ENCODE measurements around the gene SRMS. TPM values are rescaled to one million over a fixed set of nuclear protein-coding genes. Genes with fewer than 3 reads are reported as not detected.

SRMS gene
- total and polyA plus RNA-seq, 2 donors (not counting 1 experiment from before 2014, with no cell fraction given) = 0.17 to 0.54 TPM

- DNase-seq (peak; percentile 92), ATAC-seq (ENCODE audit: low read depth) (peak; percentile 81)
- H3K9me3 ChIP-seq (ENCODE audit: control extremely low read depth in 1 of 3, control insufficient read depth in 2 of 3, insufficient read depth in 1 of 3, low read length in 2 of 3) = peaks cover 0 to 16% (median 4%) of the 10 kb centered on the region in 3 donors
- H3K27me3 ChIP-seq (replicated peaks in 1 of 4; ENCODE audit: control extremely low read depth in 1 of 4, control insufficient read depth in 3 of 4, insufficient read depth in 4 of 4, low read length in 3 of 4) = peaks cover 0 to 10% (median 3%) of the 10 kb centered on the region in 4 experiments
- H3K27ac Mint-ChIP-seq = peak within 1 kb of the TSS; percentile 90
- H3K4me2 ChIP-seq (replicated peaks; ENCODE audit: low read depth, low read length, poor library complexity, severe bottlenecking) = peak within 1 kb of the TSS; percentile 94
- intact Hi-C loops (cut with micrococcal nuclease) = loop anchor here (1.0 to 2.0 kb wide), 8 partner anchors 17 to 436 kb away; partner anchors contain the start of genes ARFRP1, EEF1A2, PTK6 and RTEL1
- H3K4me1 Mint-ChIP-seq = peaks cover 31% of the 10 kb centered on the region
- peak within 1 kb of the TSS; percentile 84 for H3K9ac ChIP-seq (ENCODE audit: low read length)
- under 1% methylated on average over 64 of the region's 64 CpGs for WGBS (ENCODE audit: insufficient coverage)
- H3K4me3 ChIP-seq (ENCODE audit: control extremely low read depth in 1 of 5, extremely low read depth in 1 of 5, insufficient read depth in 1 of 5, low read depth in 2 of 5, low read length in 4 of 5) = peak within 1 kb of the TSS; percentile 21 to 79 (median 74)
- peaks cover 4% of the 10 kb centered on the region for H3K27me3 Mint-ChIP-seq
- H3K36me3 ChIP-seq (replicated peaks in 1 of 2; ENCODE audit: control extremely low read depth in 1 of 2, control insufficient read depth in 1 of 2, extremely low read depth in 1 of 2, insufficient read depth in 2 of 2, low read length in 1 of 2) = peaks cover 0 to 7% of the 10 kb centered on the region in 2 experiments
- peak within 1 kb of the TSS; percentile 63 to 76 for H3K27ac ChIP-seq (ENCODE audit: low read length in 2 of 2)
- H2AFZ ChIP-seq (ENCODE audit: insufficient read depth, low read depth, low read length, poor library complexity, severe bottlenecking) = peak within 1 kb of the TSS; percentile 96
- H3K9me3 Mint-ChIP-seq (ENCODE audit: insufficient read depth) = no peaks in the 10 kb centered on the region
- no peak for TF ChIP-seq EZH2 (IDR thresholded peaks at IDR 0.05; ENCODE audit: borderline replicate concordance, insufficient read depth, low read depth, low read length, poor library complexity, severe bottlenecking)
- TF ChIP-seq, protein P1, sequence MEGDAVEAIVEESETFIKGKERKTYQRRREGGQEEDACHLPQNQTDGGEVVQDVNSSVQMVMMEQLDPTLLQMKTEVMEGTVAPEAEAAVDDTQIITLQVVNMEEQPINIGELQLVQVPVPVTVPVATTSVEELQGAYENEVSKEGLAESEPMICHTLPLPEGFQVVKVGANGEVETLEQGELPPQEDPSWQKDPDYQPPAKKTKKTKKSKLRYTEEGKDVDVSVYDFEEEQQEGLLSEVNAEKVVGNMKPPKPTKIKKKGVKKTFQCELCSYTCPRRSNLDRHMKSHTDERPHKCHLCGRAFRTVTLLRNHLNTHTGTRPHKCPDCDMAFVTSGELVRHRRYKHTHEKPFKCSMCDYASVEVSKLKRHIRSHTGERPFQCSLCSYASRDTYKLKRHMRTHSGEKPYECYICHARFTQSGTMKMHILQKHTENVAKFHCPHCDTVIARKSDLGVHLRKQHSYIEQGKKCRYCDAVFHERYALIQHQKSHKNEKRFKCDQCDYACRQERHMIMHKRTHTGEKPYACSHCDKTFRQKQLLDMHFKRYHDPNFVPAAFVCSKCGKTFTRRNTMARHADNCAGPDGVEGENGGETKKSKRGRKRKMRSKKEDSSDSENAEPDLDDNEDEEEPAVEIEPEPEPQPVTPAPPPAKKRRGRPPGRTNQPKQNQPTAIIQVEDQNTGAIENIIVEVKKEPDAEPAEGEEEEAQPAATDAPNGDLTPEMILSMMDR (IDR thresholded peaks at IDR 0.05) = no peak
- H3K79me2 ChIP-seq (ENCODE audit: control insufficient read depth, insufficient read depth, low read length) = peaks cover 15% of the 10 kb centered on the region
- peaks cover 29% of the 10 kb centered on the region for H4K20me1 ChIP-seq (ENCODE audit: control insufficient read depth, insufficient read depth, low read length, poor library complexity, severe bottlenecking)
- ChIA-PET POLR2A (interaction anchor here (0.6 to 2.6 kb wide), 14 partner anchors 9 to 543 kb away, joined by 3 to 42 read pairs (median 5); partner anchors contain the start of genes ARFGAP1, GMEB2, HELZ2 and LIME1), CTCF (interaction anchor here (1.0 to 3.8 kb wide), 5 partner anchors 15 to 453 kb away, joined by 3 to 25 read pairs (median 5); partner anchors contain the start of gene PTK6)
- H3K4me3 Mint-ChIP-seq = peak within 1 kb of the TSS; percentile 86
- H3K4me1 ChIP-seq (ENCODE audit: control insufficient read depth in 2 of 2, insufficient read depth in 2 of 2, low read length in 2 of 2) = peaks cover 16 to 23% of the 10 kb centered on the region in 2 donors
These were observed 27.0 kb downstream of the SRMS start, which contains the start of gene PPDPF for GRCh38 chr20:63520504-63520933. Gene PPDPF, plus strand, starts transcription at chr20:63520765. Its CDS starts 544 bp downstream, at chr20:63521309.
